AG09319 (cell line): ENCODE measurements around the gene KDM5B.

Experiments
- DNase-seq: peaks from one replicate; pipeline ENCODE4 v3.0.0-alpha.2; 2010; ENCODE audit warnings: low read depth; ENCODE audit errors: extremely low read depth
- CTCF ChIP-seq: IDR thresholded peaks from 2 replicates; pipeline ENCODE4 v1.5.1; 2011; ENCODE audit warnings: low read depth, mild to moderate bottlenecking, inconsistent platforms, low read length, moderate library complexity

Gene KDM5B

GRCh38 chr1:202844935-202845334 lies 36.7 kb upstream of the KDM5B start:
- no peak for TF ChIP-seq CTCF
- DNase-seq, result no peak

GRCh38 chr1:202844259-202844658 lies 36.0 kb upstream of the KDM5B start:
- no peak for DNase-seq
- TF ChIP-seq CTCF, result no peak

- no peak for TF ChIP-seq CTCF
- no peak for DNase-seq
These were observed 34.9 kb upstream of the KDM5B start for GRCh38 chr1:202843081-202843480.

- no peak for DNase-seq
- no peak for TF ChIP-seq CTCF
These were observed 29.6 kb upstream of the KDM5B start for GRCh38 chr1:202837746-202838262.

- no peak for DNase-seq
These were observed 28.6 kb upstream of the KDM5B start for GRCh38 chr1:202836623-202837403.

GRCh38 chr1:202835548-202836072 lies 27.4 kb upstream of the KDM5B start:
- TF ChIP-seq CTCF, result no peak
- no peak for DNase-seq

More at GRCh38 chr1:202836623-202837403, 28.6 kb upstream of the KDM5B start:
- TF ChIP-seq CTCF, result no peak

- TF ChIP-seq CTCF, result no peak
These were observed 26.7 kb upstream of the KDM5B start for GRCh38 chr1:202834771-202835547.

More at GRCh38 chr1:202834771-202835547, 26.7 kb upstream of the KDM5B start:
- DNase-seq, result no peak
